C4-2B (cell line): ENCODE measurements around the gene EFNA1.

Experiments used
- CTCF ChIP-seq: fragments of 450-650 bp; conservative IDR thresholded peaks from 2 replicates; pipeline ENCODE4 v1.5.1; 2017; ENCODE audit warnings: mild to moderate bottlenecking
- ZFX ChIP-seq: fragments of 450-650 bp; IDR thresholded peaks from 2 replicates; pipeline ENCODE4 v1.6.1; 2017

- TF ChIP-seq CTCF, result no peak
- no peak for TF ChIP-seq ZFX
These were observed 49.0 kb upstream of the EFNA1 start, which contains the start of gene EFNA3 for GRCh38 chr1:155078469-155079209.
